Sigmoid colon (tissue), 4 donors: ENCODE measurements around the gene MACROD2.

Source experiments
- CTCF ChIP-seq, 4 experiments: fragments of 450-650 bp in 3 of 4; fragments of 200-600 bp in 1 of 4; IDR thresholded peaks; one replicate each; pipeline ENCODE4 v1.5.1; 2016 to 2019; ENCODE audit warnings: antibody characterized with exemption in 4 of 4, mild to moderate bottlenecking in 3 of 4, moderate library complexity in 2 of 4
- EP300 ChIP-seq, 4 donors: sonication (generic); formaldehyde crosslinking; IDR thresholded peaks; one replicate each; pipeline ENCODE4 v1.6.1; 2017; ENCODE audit warnings: antibody characterized with exemption in 4 of 4

DNA sequence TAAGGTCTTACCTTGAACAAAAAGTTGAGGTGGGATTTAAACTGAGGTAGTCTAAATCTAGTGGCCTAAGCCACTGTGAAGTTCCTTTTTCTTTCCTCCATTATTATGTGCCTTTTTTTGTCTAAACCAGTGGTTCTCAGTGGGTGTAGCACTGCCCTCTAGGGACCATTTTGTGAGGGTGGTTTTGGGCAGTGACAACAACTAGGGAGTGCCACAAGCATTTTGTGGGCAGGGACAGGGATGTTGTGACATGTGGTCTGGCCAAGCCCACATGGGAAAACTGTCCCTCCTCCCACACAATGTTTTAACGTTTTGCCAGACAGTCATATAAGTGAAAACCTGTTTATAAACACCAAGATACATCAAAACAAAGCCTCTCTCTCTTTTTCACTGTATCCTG is 1241.5 kb downstream of the MACROD2 start:
- TF ChIP-seq CTCF (IDR thresholded peaks at IDR 0.05) (peak in 1 of 4 experiments; percentile 24), EP300 (IDR thresholded peaks at IDR 0.05) (no peak)
